ENCODE data around the gene STX19.

Gene STX19

GRCh38 chr3:94028093-94028837 is at the start of gene STX19:
Gene STX19 (minus strand): TSS chr3:94028597. CDS start chr3:94015269, 13,328 bp downstream.
- peak within 1 kb of the TSS; percentile 69 for H3K27ac ChIP-seq
- no peak for TF ChIP-seq CTCF (IDR thresholded peaks at IDR 0.05)
- TF ChIP-seq ZFX (IDR thresholded peaks at IDR 0.05; ENCODE audit: borderline replicate concordance) = no peak

GRCh38 chr3:94076055-94076454 is 47.7 kb upstream of the STX19 start:
- TF ChIP-seq ZFX (IDR thresholded peaks at IDR 0.05; ENCODE audit: borderline replicate concordance) = no peak
- TF ChIP-seq CTCF (IDR thresholded peaks at IDR 0.05) = no peak
- H3K27ac ChIP-seq = no peak overlapping the region

- TF ChIP-seq ZFX (IDR thresholded peaks at IDR 0.05; ENCODE audit: borderline replicate concordance) (no peak), CTCF (IDR thresholded peaks at IDR 0.05) (no peak)
- H3K27ac ChIP-seq = no peak overlapping the region
Observed at GRCh38 chr3:94071713-94072284, 43.4 kb upstream of the STX19 start.

- no peak overlapping the region for H3K27ac ChIP-seq
- no peak for TF ChIP-seq CTCF (IDR thresholded peaks at IDR 0.05)
- no peak for TF ChIP-seq ZFX (IDR thresholded peaks at IDR 0.05; ENCODE audit: borderline replicate concordance)
Observed at GRCh38 chr3:94070341-94070911, 42.0 kb upstream of the STX19 start.

GRCh38 chr3:94069194-94069813 is 40.9 kb upstream of the STX19 start:
- TF ChIP-seq ZFX (IDR thresholded peaks at IDR 0.05; ENCODE audit: borderline replicate concordance) (no peak), CTCF (IDR thresholded peaks at IDR 0.05) (peak; percentile 74)
- H3K27ac ChIP-seq = no peak overlapping the region

GRCh38 chr3:94066506-94067500 is 38.4 kb upstream of the STX19 start:
- no peak overlapping the region for H3K27ac ChIP-seq
- TF ChIP-seq ZFX (IDR thresholded peaks at IDR 0.05; ENCODE audit: borderline replicate concordance) (no peak), CTCF (IDR thresholded peaks at IDR 0.05) (no peak)
